Sciatic nerve (tissue), 2 donors: ENCODE data around the gene KCMF1. TPM values are rescaled to one million over a fixed set of nuclear protein-coding genes. Genes with fewer than 3 reads are reported as not detected.

ENCODE experiments used
- ATAC-seq: fragments of 200-7000 bp; cut with Tn5 transposase; one replicate; pipeline ENCODE4 v1.9.1; 2020; ENCODE audit warnings: mild to moderate bottlenecking, moderate library complexity
- DNase-seq: peaks from one replicate; pipeline ENCODE4 v3.0.0-alpha.2; 2020; ENCODE audit warnings: low spot score
- intact Hi-C: fragments of 100-400 bp; cut with DNase I; formaldehyde crosslinking; loops from one replicate; pipeline ENCODE4 v1.14.2; 2022
- total RNA-seq: library from RNA; stranded (reverse); fragmentation: NEBNext Ultra II Directional; extraction: Animal tissue kit (Norgen Biotek cat#: 25700); gene quantifications from one replicate; pipeline ENCODE4 v1.2.1, GENCODE V29; 2021
- donor health status: DM: no; HTN: no; CAD: no.
- donor health status: DM: no; HTN: no; CAD: no.

KCMF1 gene
- total RNA-seq, 1 donor from 2014 or later: 64.8 TPM

DNA sequence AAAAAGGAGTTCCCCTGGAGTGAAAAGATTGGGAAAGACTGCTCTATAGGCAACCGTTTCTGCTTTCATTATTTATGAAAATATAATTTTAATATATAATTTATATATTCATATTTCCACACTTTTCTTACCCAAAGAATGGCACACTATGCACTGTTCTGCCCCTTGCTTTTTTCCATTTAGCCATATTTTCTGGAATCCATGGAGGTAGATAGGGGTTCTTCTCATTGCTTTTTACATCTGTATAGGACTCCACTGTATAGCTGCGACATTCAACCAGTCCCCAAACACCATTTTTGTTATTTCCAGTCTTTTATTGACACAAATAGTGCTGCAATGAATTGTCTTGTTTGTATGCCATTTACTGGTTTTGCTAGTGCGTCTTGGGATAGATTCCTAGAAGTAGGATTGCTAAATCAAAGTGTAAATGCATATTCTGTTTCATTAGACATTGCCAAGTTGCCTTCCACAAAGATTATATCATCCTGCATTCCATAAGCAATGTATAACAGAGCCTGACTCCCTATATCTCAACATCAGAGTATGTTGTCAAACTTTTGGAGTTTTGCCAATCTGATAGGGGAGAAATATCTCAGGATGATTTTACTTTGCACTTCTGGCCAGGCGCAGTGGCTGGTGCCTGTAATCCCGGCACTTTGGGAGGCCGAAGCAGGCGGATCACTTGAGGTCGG lies 135.7 kb downstream of the KCMF1 start:
- intact Hi-C loops: no loop called here
- no peak for DNase-seq
- ATAC-seq: no peak

Other genes with a start within 250 kb of the KCMF1 start
- 2.1 TPM for gene TRABD2A, start 90.1 kb upstream of the KCMF1 start, total RNA-seq
- 1,367 TPM for gene TMSB10, start 65.5 kb upstream of the KCMF1 start, total RNA-seq
- 26.9 TPM for gene TCF7L1, start 162.2 kb downstream of the KCMF1 start, total RNA-seq